Muscle layer of duodenum (tissue), 2 donors: ENCODE measurements around the gene ITLN2.
"Not testable (repeated sequence)": the region's sequence is repeated elsewhere in the genome, so short reads cannot be mapped to it uniquely, and the experiment has no call there.

Experiments
- H3K27ac ChIP-seq: one replicate; pipeline ENCODE4 v1.7.0; 2013; ENCODE audit warnings: mild to moderate bottlenecking, low read length
- H3K27me3 ChIP-seq: one replicate; pipeline ENCODE4 v1.7.0; 2013; ENCODE audit warnings: low read depth, mild to moderate bottlenecking, control low read depth, low read length
- H3K36me3 ChIP-seq, 2 donors: one replicate each; pipeline ENCODE4 v1.7.0; 2013; ENCODE audit warnings: low read length in 2 of 2, control low read depth in 1 of 2, mild to moderate bottlenecking in 1 of 2; ENCODE audit not compliant: insufficient read depth in 2 of 2, control insufficient read depth in 1 of 2
- H3K4me1 ChIP-seq, 2 donors: one replicate each; pipeline ENCODE4 v1.7.0; 2013; ENCODE audit warnings: low read length in 2 of 2, mild to moderate bottlenecking in 2 of 2, control low read depth in 1 of 2, moderate library complexity in 1 of 2; ENCODE audit not compliant: insufficient read depth in 2 of 2, control insufficient read depth in 1 of 2
- H3K4me3 ChIP-seq, 2 donors: one replicate each; pipeline ENCODE4 v1.7.0; 2013; ENCODE audit warnings: low read length in 2 of 2, low read depth in 1 of 2, mild to moderate bottlenecking in 1 of 2
- H3K9me3 ChIP-seq, 2 donors: one replicate each; pipeline ENCODE4 v1.7.0; 2013; ENCODE audit warnings: low read length in 2 of 2, control low read depth in 1 of 2, mild to moderate bottlenecking in 1 of 2; ENCODE audit not compliant: control insufficient read depth in 1 of 2
- donor health status: healthy.

The ITLN2 gene

GRCh38 chr1:160951443-160952128 lies 3.0 kb downstream of the ITLN2 start:
- no peaks in the 10 kb centered on the region for H3K9me3 ChIP-seq
- H3K4me3 ChIP-seq: no peak overlapping the region
- no peak overlapping the region for H3K27ac ChIP-seq
- no peaks in the 10 kb centered on the region for H3K36me3 ChIP-seq
- no peaks in the 10 kb centered on the region for H3K27me3 ChIP-seq
- H3K4me1 ChIP-seq: no peaks in the 10 kb centered on the region

- no peak overlapping the region for H3K27ac ChIP-seq
- H3K27me3 ChIP-seq: no peaks in the 10 kb centered on the region
- no peaks in the 10 kb centered on the region for H3K36me3 ChIP-seq
- H3K4me3 ChIP-seq: no peak overlapping the region
- H3K9me3 ChIP-seq: no peaks in the 10 kb centered on the region
- H3K4me1 ChIP-seq: no peaks in the 10 kb centered on the region
Observed at GRCh38 chr1:160950657-160951056, 4.0 kb downstream of the ITLN2 start.

- Histone ChIP-seq H3K4me1 (no peaks in the 10 kb centered on the region), H3K27ac (no peak overlapping the region), H3K27me3 (no peaks in the 10 kb centered on the region), H3K9me3 (no peaks in the 10 kb centered on the region), H3K36me3 (no peaks in the 10 kb centered on the region), H3K4me3 (no peak overlapping the region)
Observed at GRCh38 chr1:160949881-160950280, 4.7 kb downstream of the ITLN2 start.

GRCh38 chr1:160949216-160949880 lies 5.3 kb downstream of the ITLN2 start:
- not testable (repeated sequence) for H3K27me3 ChIP-seq, H3K36me3 ChIP-seq, H3K27ac ChIP-seq, H3K4me3 ChIP-seq, H3K9me3 ChIP-seq, H3K4me1 ChIP-seq

GRCh38 chr1:160947174-160947759 lies 7.3 kb downstream of the ITLN2 start:
- H3K27me3 ChIP-seq, H3K4me1 ChIP-seq, H3K27ac ChIP-seq, H3K4me3 ChIP-seq, H3K36me3 ChIP-seq, H3K9me3 ChIP-seq: not testable (repeated sequence)

GRCh38 chr1:160945881-160946280 lies 8.7 kb downstream of the ITLN2 start:
- H3K4me3 ChIP-seq, H3K9me3 ChIP-seq, H3K27me3 ChIP-seq, H3K27ac ChIP-seq, H3K4me1 ChIP-seq, H3K36me3 ChIP-seq: not testable (repeated sequence)

- Histone ChIP-seq H3K4me1 (no peaks in the 10 kb centered on the region), H3K9me3 (no peaks in the 10 kb centered on the region), H3K27me3 (no peaks in the 10 kb centered on the region), H3K4me3 (no peak overlapping the region), H3K36me3 (no peaks in the 10 kb centered on the region), H3K27ac (no peak overlapping the region)
Observed at GRCh38 chr1:160945079-160945478, 9.5 kb downstream of the ITLN2 start.

- H3K4me1 ChIP-seq: no peaks in the 10 kb centered on the region
- no peaks in the 10 kb centered on the region for H3K27me3 ChIP-seq
- H3K27ac ChIP-seq: no peak overlapping the region
- H3K4me3 ChIP-seq: no peak overlapping the region
- H3K36me3 ChIP-seq: no peaks in the 10 kb centered on the region
- H3K9me3 ChIP-seq: no peaks in the 10 kb centered on the region
Observed at GRCh38 chr1:160942926-160943325, 11.7 kb downstream of the ITLN2 start.

- not testable (repeated sequence) for H3K27me3 ChIP-seq, H3K4me3 ChIP-seq, H3K27ac ChIP-seq, H3K4me1 ChIP-seq, H3K9me3 ChIP-seq, H3K36me3 ChIP-seq
Observed at GRCh38 chr1:160936666-160937065, 17.9 kb downstream of the ITLN2 start.

- peaks cover 0 to 3% of the 10 kb centered on the region in 2 donors for H3K9me3 ChIP-seq
- no peaks in the 10 kb centered on the region for H3K36me3 ChIP-seq
- H3K4me3 ChIP-seq: no peak overlapping the region
- H3K4me1 ChIP-seq: no peaks in the 10 kb centered on the region
- H3K27ac ChIP-seq: no peak overlapping the region
- H3K27me3 ChIP-seq: no peaks in the 10 kb centered on the region
Observed at GRCh38 chr1:160935527-160936258, 18.9 kb downstream of the ITLN2 start.

GRCh38 chr1:160933305-160933704 lies 21.3 kb downstream of the ITLN2 start:
- H3K36me3 ChIP-seq, H3K27ac ChIP-seq, H3K4me1 ChIP-seq, H3K27me3 ChIP-seq, H3K4me3 ChIP-seq, H3K9me3 ChIP-seq: not testable (repeated sequence)
